Measurements from ENCODE around the gene MEGF11. TPM values are rescaled to one million over a fixed set of nuclear protein-coding genes. Genes with fewer than 3 reads are reported as not detected.

Gene MEGF11
- total RNA-seq, 4 donors from 2014 or later, result not detected

- H3K4me1 ChIP-seq, result no peaks in the 10 kb centered on the region
- H3K36me3 ChIP-seq, result no peaks in the 10 kb centered on the region
- no peak overlapping the region for H3K27ac ChIP-seq
- no peak for TF ChIP-seq CTCF (IDR thresholded peaks at IDR 0.05)
- no peak for TF ChIP-seq POLR2A (IDR thresholded peaks at IDR 0.05)
- no peaks in the 10 kb centered on the region for H3K9me3 ChIP-seq
- DNase-seq, result no peak
- no peaks in the 10 kb centered on the region for H3K27me3 ChIP-seq
- H3K4me3 ChIP-seq, result no peak overlapping the region
These were observed 301.0 kb downstream of the MEGF11 start for GRCh38 chr15:65952391-65953053.

- Histone ChIP-seq H3K4me1 (no peaks in the 10 kb centered on the region), H3K27ac (no peak overlapping the region), H3K9me3 (no peaks in the 10 kb centered on the region), H3K36me3 (no peaks in the 10 kb centered on the region), H3K27me3 (no peaks in the 10 kb centered on the region), H3K4me3 (no peak overlapping the region)
- DNase-seq, result no peak
- TF ChIP-seq POLR2A (IDR thresholded peaks at IDR 0.05) (no peak), CTCF (IDR thresholded peaks at IDR 0.05) (no peak)
These were observed 302.5 kb downstream of the MEGF11 start for GRCh38 chr15:65951007-65951406.

GRCh38 chr15:65949491-65949890, 304.1 kb downstream of the MEGF11 start:
- Histone ChIP-seq H3K27ac (no peak overlapping the region), H3K27me3 (no peaks in the 10 kb centered on the region), H3K36me3 (no peaks in the 10 kb centered on the region), H3K9me3 (no peaks in the 10 kb centered on the region), H3K4me1 (no peaks in the 10 kb centered on the region), H3K4me3 (no peak overlapping the region)
- TF ChIP-seq CTCF (IDR thresholded peaks at IDR 0.05) (no peak), POLR2A (IDR thresholded peaks at IDR 0.05) (no peak)
- no peak for DNase-seq

GRCh38 chr15:65949011-65949410, 304.5 kb downstream of the MEGF11 start:
- Histone ChIP-seq H3K9me3 (no peaks in the 10 kb centered on the region), H3K27ac (no peak overlapping the region), H3K36me3 (no peaks in the 10 kb centered on the region), H3K4me1 (no peaks in the 10 kb centered on the region), H3K27me3 (no peaks in the 10 kb centered on the region), H3K4me3 (no peak overlapping the region)
- no peak for TF ChIP-seq POLR2A (IDR thresholded peaks at IDR 0.05)
- no peak for TF ChIP-seq CTCF (IDR thresholded peaks at IDR 0.05)
- DNase-seq, result no peak

GRCh38 chr15:65948383-65948782, 305.2 kb downstream of the MEGF11 start:
- Histone ChIP-seq H3K4me1 (no peaks in the 10 kb centered on the region), H3K9me3 (no peaks in the 10 kb centered on the region), H3K27ac (no peak overlapping the region), H3K4me3 (no peak overlapping the region), H3K27me3 (no peaks in the 10 kb centered on the region), H3K36me3 (no peaks in the 10 kb centered on the region)
- no peak for DNase-seq
- TF ChIP-seq POLR2A (IDR thresholded peaks at IDR 0.05), result no peak
- no peak for TF ChIP-seq CTCF (IDR thresholded peaks at IDR 0.05)

GRCh38 chr15:65947041-65947440, 306.5 kb downstream of the MEGF11 start:
- no peak for DNase-seq
- H3K4me1 ChIP-seq, result no peaks in the 10 kb centered on the region
- TF ChIP-seq POLR2A (IDR thresholded peaks at IDR 0.05) (no peak), CTCF (IDR thresholded peaks at IDR 0.05) (no peak)

More at GRCh38 chr15:65947041-65947440, 306.5 kb downstream of the MEGF11 start:
- H3K4me3 ChIP-seq, result no peak overlapping the region
- no peaks in the 10 kb centered on the region for H3K36me3 ChIP-seq
- no peaks in the 10 kb centered on the region for H3K27me3 ChIP-seq
- H3K27ac ChIP-seq, result no peak overlapping the region
- H3K9me3 ChIP-seq, result no peaks in the 10 kb centered on the region

Measured in Peyer's patch (tissue), 4 donors.